Activated CD4-positive, alpha-beta memory T cell treated with anti-CD3 and anti-CD28 coated beads for 36 hours (primary cell): ENCODE results near the gene ANKRD40. TPM values are rescaled to one million over a fixed set of nuclear protein-coding genes. Genes with fewer than 3 reads are reported as not detected.
A peak's percentile ranks its signal among the peaks of the same experiment; 100 is the strongest.
"Not testable (repeated sequence)": the region's sequence is repeated elsewhere in the genome, so short reads cannot be mapped to it uniquely, and the experiment has no call there.

Source experiments
- CTCF ChIA-PET: fragments of 350-600 bp; sonication (Branson Sonifier 250); formaldehyde crosslinking; loops from one replicate; lab custom pipeline; 2021; ENCODE audit warnings: antibody characterized with exemption, inconsistent platforms; lab: Charles Lee
- POLR2A ChIA-PET: fragments of 350-600 bp; sonication (Branson Sonifier 250); formaldehyde crosslinking; loops from one replicate; lab custom pipeline; 2021; ENCODE audit warnings: antibody characterized with exemption; lab: Charles Lee
- DNase-seq: peaks from one replicate; pipeline ENCODE4 v3.0.0-alpha.2; 2020
- H3K27ac Mint-ChIP-seq: one replicate; pipeline ENCODE4 v1.8.0; 2021; ENCODE audit warnings: mixed read lengths
- H3K27me3 Mint-ChIP-seq: one replicate; pipeline ENCODE4 v1.8.0; 2021; ENCODE audit warnings: mixed read lengths
- H3K36me3 Mint-ChIP-seq: one replicate; pipeline ENCODE4 v1.8.0; 2021; ENCODE audit warnings: mixed read lengths
- H3K4me1 Mint-ChIP-seq: one replicate; pipeline ENCODE4 v1.8.0; 2021; ENCODE audit warnings: low read depth, mixed read lengths
- H3K4me3 Mint-ChIP-seq: one replicate; pipeline ENCODE4 v1.8.0; 2021; ENCODE audit warnings: mild to moderate bottlenecking, mixed read lengths
- H3K9me3 Mint-ChIP-seq: one replicate; pipeline ENCODE4 v1.8.0; 2021; ENCODE audit warnings: mixed read lengths
- intact Hi-C: fragments of 100-400 bp; cut with micrococcal nuclease; formaldehyde crosslinking; loops from one replicate; pipeline ENCODE4 v1.15.1; 2023
- total RNA-seq, 2 experiments: library from RNA; stranded (reverse); gene quantifications; one replicate each; pipeline ENCODE4 v1.2.3, GENCODE V29; 2021

The ANKRD40 gene
- total RNA-seq, 2 experiments from 2014 or later = 27.4 to 27.8 TPM

DNA sequence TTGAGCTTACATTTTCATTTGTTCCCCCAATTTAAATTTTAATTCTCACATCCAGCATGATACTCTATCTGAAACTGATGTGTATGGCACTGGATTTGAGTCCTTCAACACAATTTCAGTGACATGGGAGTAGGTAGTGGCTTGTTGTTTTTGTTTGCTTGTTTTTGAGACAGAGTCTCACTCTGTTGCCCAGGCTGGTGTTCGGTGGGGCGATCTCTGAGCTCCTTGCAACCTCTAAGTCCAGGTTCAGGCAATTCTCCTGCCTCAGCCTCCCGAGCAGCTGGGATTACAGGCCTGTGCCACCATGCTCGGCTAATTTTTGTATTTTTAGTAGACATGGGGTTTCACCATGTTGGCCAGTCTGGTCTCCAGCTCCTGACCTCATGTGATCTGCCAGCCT is 1.3 kb upstream of the ANKRD40 start:
- Mint-ChIP-seq H3K27ac (peak overlapping the region; percentile 96), H3K4me3 (peak overlapping the region; percentile 77), H3K4me1 (peaks cover 38% of the 10 kb centered on the region)
- not testable (repeated sequence) for H3K27me3 Mint-ChIP-seq, H3K9me3 Mint-ChIP-seq, H3K36me3 Mint-ChIP-seq, DNase-seq
- CTCF ChIA-PET = interaction anchor here (1.5 to 1.9 kb wide), 5 partner anchors 9 to 312 kb away, joined by 3 to 8 read pairs (median 4); partner anchors contain the start of genes LRRC59 and LUC7L3
- intact Hi-C loops = loop anchor here (5.0 kb wide), 2 partner anchors 167 to 232 kb away; partner anchors contain the start of gene RSAD1
- POLR2A ChIA-PET = interaction anchor here (1.1 to 2.3 kb wide), 2 partner anchors 11 to 13 kb away, joined by 3 to 14 read pairs; partner anchors contain the start of gene LUC7L3

DNA sequence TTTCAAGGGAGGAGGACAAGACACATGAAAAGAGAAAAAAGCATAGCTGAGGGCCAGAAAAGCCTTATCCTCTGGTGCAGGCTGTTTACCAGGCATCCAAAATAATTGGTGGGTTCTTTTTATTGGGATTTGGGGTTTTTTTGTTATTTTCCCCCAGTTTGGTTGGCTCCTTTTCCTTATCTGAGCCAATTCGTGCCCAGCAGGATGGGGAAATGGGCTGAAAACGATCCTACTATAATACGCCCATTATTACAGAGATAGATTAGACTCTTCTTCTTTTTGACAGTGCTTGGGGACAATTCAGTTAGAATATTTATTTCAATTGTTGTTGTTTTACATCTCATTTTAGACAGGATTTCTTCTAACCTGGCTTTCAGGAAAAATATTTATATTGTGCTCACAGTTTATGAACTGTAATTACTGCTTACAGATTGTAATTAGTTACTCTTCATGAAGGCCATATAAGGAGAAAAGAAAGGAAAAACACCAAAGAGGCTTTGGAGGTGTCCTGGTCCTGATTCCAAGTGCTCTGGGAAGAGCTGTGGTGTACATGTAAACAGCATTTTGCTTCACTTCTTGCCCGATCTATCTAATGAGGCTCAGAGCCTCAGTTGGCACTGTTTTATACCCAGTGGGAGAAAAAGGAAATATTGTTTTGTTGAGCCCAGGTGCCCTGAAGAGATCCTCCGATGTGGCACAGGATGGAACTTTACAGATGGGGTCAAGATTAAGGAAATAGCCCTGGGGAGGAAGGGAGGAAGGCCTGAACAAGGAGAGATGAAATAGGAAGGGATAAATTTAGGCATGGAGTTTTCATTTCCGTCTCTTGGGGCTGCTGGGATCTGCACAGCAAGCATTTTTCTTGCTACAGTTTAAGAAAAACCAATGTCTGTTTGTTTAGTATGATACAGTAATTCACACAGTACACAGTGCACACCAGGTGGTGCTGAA is 611 bp upstream of the ANKRD40 start:
- DNase-seq = no peak
- intact Hi-C loops = loop anchor here (1.0 to 5.0 kb wide), 3 partner anchors 11 to 231 kb away; partner anchors contain the start of genes LUC7L3 and RSAD1
- Mint-ChIP-seq H3K27ac (peak overlapping the region; percentile 96), H3K27me3 (no peaks in the 10 kb centered on the region), H3K4me3 (peak overlapping the region; percentile 77), H3K4me1 (peaks cover 45% of the 10 kb centered on the region), H3K9me3 (no peaks in the 10 kb centered on the region), H3K36me3 (peaks cover 14% of the 10 kb centered on the region)
- ChIA-PET CTCF (interaction anchor here (0.6 to 1.9 kb wide), 7 partner anchors 10 to 311 kb away, joined by 3 to 8 read pairs (median 4); partner anchors contain the start of genes LRRC59 and LUC7L3), POLR2A (interaction anchor here (0.6 to 2.3 kb wide), 4 partner anchors 10 to 17 kb away, joined by 3 to 14 read pairs (median 5); partner anchors contain the start of gene LUC7L3)

DNA sequence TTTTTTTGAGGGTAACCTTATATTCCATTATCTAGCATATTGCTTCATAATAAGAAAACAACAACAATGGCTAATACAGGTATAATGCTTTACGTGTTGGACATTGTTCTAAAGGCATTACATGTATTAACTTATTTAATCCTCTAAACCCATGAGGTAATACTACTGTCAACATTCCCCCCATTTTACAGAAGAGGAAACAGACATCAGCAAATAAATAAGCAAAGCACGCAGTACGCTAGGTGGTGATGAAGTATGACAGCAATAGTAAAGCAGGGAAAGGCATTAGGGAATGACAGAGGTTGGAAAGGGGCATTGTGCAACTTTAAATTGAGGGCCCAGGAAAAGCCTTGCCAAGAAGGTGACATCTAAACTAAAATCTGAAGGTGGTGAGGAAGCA is 4.6 kb downstream of the ANKRD40 start:
- no peak overlapping the region for H3K4me3 Mint-ChIP-seq
- no peaks in the 10 kb centered on the region for H3K9me3 Mint-ChIP-seq
- intact Hi-C loops = no loop called here
- CTCF ChIA-PET = interaction anchor here (2.8 kb wide), 1 partner anchor 73 kb away, joined by 10 read pairs; no protein-coding TSS in a partner anchor
- peaks cover 26% of the 10 kb centered on the region for H3K36me3 Mint-ChIP-seq
- H3K27me3 Mint-ChIP-seq = no peaks in the 10 kb centered on the region
- no peak for DNase-seq
- peak overlapping the region; percentile 50 for H3K27ac Mint-ChIP-seq
- H3K4me1 Mint-ChIP-seq = peaks cover 51% of the 10 kb centered on the region
- POLR2A ChIA-PET = no interaction called here

DNA sequence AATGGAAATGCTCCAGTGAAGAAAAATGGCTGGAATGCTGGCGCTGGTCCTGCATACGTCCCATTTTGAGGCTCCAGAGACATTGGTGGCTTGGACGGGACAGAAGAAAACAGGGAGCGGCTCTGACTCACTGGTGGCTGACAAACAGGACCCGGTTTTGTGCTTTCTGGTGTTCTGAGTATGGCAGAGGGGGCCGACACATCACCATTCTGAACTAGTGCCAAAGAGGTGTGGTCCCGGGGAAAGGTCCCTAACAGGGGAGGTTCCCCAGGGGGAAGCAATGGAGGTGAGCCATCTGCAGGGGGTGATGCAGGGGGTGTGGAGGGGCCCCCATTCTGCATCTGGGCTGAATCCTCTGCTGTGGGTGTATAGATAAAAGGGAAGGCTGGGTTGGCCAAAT is 8.3 kb downstream of the ANKRD40 start:
- H3K4me3 Mint-ChIP-seq = no peak overlapping the region
- ChIA-PET POLR2A (no interaction called here), CTCF (interaction anchor here (0.6 kb wide), 1 partner anchor 145 kb away, joined by 3 read pairs; no protein-coding TSS in a partner anchor)
- H3K4me1 Mint-ChIP-seq = peaks cover 34% of the 10 kb centered on the region
- no peak for DNase-seq
- H3K9me3 Mint-ChIP-seq = no peaks in the 10 kb centered on the region
- intact Hi-C loops = no loop called here
- H3K27ac Mint-ChIP-seq = no peak overlapping the region
- peaks cover 41% of the 10 kb centered on the region for H3K36me3 Mint-ChIP-seq
- no peaks in the 10 kb centered on the region for H3K27me3 Mint-ChIP-seq

DNA sequence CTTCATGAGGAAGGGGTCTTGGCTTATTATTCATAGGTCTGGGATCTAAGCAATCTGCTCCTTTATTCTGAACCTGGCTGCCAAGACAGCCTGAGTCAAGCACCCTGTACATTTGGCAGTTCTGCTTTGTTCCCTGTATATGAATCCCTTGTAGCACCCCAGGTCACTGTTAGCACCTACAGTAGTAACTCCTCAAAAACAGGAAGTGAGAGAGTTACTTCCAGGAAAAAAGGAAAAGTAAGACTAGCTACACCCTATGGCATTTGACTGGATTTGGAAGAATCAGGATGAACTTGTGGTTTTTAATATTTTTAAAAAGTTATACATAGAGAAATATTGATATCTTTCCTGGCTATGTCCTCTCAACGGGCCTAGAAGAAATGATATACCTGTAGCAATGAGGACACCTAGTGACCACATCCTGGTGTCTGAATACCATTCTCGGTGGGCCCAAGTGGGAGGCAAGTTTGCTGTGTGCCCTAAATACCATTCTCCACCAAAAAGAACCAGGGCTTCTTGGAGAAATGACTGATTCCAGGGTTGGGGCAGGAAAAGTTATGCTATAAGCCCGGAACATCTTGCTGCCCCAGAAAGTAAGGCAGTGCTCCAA is 9.9 kb downstream of the ANKRD40 start:
- intact Hi-C loops = no loop called here
- ChIA-PET CTCF (interaction anchor here (1.5 to 4.8 kb wide), 2 partner anchors 10 to 68 kb away, joined by 5 to 45 read pairs; partner anchors contain the start of gene ANKRD40), POLR2A (no interaction called here)
- Mint-ChIP-seq H3K4me3 (no peak overlapping the region), H3K27me3 (no peaks in the 10 kb centered on the region), H3K9me3 (no peaks in the 10 kb centered on the region), H3K36me3 (peaks cover 46% of the 10 kb centered on the region), H3K27ac (peak overlapping the region; percentile 38), H3K4me1 (peaks cover 22% of the 10 kb centered on the region)
- no peak for DNase-seq

DNA sequence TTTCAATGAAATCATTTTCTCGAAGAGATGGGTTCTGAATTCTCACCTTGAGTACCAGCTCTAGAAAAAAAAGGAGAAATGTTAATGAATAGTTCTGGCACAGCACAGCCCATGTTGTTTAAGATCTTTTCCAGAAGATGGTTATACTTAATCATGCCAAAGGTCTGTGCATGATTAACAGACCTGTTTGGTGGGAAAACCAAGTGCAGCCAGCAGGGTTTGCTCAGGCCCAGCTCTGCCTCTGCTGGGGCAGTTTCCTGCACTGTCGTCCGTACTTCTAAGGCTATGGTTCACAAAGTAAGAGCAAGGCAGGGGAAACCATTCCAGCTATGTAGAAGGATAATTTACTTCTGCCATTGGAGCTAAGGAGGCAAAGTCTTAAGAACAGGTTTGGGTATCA is 10.7 kb downstream of the ANKRD40 start:
- CTCF ChIA-PET = interaction anchor here (0.8 to 4.8 kb wide), 4 partner anchors 8 to 68 kb away, joined by 3 to 45 read pairs (median 4); partner anchors contain the start of gene ANKRD40
- no peak for DNase-seq
- H3K27me3 Mint-ChIP-seq = no peaks in the 10 kb centered on the region
- H3K27ac Mint-ChIP-seq = peak overlapping the region; percentile 23
- H3K36me3 Mint-ChIP-seq = peaks cover 46% of the 10 kb centered on the region
- H3K4me1 Mint-ChIP-seq = peaks cover 20% of the 10 kb centered on the region
- intact Hi-C loops = no loop called here
- no peak overlapping the region for H3K4me3 Mint-ChIP-seq
- no peaks in the 10 kb centered on the region for H3K9me3 Mint-ChIP-seq
- POLR2A ChIA-PET = no interaction called here

DNA sequence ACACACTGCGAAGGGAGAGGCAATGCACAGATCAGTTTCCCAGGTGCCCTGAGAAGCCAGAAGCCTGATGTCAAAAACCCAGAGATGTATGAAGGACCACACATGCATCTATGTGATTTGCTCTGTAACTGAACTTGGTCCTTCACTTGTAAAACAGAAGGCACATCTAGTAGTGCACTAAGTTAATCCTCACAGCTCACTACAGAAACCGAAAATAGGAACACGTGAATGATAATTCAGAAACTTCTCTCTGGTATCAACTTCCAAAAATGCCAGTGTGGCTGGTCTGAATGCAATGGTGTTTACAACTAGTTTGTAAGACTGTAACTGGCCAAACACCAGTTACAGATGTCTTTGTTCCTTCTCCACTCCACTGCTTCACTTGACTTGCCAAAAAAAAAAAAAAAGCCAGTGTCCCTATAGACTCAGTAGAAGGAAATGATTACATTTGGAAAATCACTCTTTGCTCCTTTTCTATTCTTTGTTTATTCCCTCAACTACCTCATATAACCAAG is 11.3 kb downstream of the ANKRD40 start:
- H3K27me3 Mint-ChIP-seq = no peaks in the 10 kb centered on the region
- no peak overlapping the region for H3K27ac Mint-ChIP-seq
- DNase-seq = no peak
- ChIA-PET POLR2A (no interaction called here), CTCF (interaction anchor here (0.7 to 4.8 kb wide), 5 partner anchors 8 to 217 kb away, joined by 3 to 45 read pairs (median 4); no protein-coding TSS in a partner anchor)
- H3K9me3 Mint-ChIP-seq = no peaks in the 10 kb centered on the region
- no peak overlapping the region for H3K4me3 Mint-ChIP-seq
- H3K4me1 Mint-ChIP-seq = peaks cover 15% of the 10 kb centered on the region
- intact Hi-C loops = no loop called here
- peaks cover 46% of the 10 kb centered on the region for H3K36me3 Mint-ChIP-seq

DNA sequence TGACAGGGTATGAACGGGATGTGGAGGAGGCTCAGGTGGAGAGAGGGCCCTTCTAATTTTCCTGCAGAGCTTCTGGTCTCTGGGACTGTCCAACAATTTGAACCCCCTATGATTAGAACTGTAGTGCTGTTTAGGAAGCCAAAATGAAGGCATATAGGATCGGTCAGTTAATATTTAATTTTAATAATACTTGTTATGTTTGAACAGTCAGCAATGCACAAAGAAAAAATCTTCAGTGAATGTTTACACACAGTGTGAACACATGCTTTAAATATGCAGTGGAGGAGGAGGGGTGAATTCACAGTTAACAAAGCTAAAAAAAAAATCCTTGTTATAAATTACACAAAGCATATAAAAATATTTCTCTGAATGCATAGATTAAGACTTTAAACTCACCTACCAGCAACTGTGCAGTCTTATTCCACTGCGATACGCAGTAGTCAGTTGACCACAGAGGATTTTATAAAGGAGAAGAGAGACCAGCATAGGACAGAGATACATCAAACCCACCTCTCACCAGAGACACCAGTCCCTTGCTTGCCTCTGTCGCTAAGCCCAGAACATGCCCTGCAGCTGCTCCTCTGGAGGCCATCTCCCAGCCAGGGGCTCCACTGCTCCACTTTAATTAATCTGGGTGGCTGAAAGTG is 14.6 kb downstream of the ANKRD40 start:
- Mint-ChIP-seq H3K4me1 (peaks cover 4% of the 10 kb centered on the region), H3K9me3 (no peaks in the 10 kb centered on the region), H3K4me3 (no peak overlapping the region), H3K27me3 (no peaks in the 10 kb centered on the region), H3K27ac (no peak overlapping the region), H3K36me3 (peaks cover 34% of the 10 kb centered on the region)
- CTCF ChIA-PET = interaction anchor here (1.2 kb wide), 1 partner anchor 65 kb away, joined by 4 read pairs; no protein-coding TSS in a partner anchor
- POLR2A ChIA-PET = interaction anchor here (0.6 kb wide), 1 partner anchor 209 kb away, joined by 3 read pairs; no protein-coding TSS in a partner anchor
- intact Hi-C loops = no loop called here
- no peak for DNase-seq

DNA sequence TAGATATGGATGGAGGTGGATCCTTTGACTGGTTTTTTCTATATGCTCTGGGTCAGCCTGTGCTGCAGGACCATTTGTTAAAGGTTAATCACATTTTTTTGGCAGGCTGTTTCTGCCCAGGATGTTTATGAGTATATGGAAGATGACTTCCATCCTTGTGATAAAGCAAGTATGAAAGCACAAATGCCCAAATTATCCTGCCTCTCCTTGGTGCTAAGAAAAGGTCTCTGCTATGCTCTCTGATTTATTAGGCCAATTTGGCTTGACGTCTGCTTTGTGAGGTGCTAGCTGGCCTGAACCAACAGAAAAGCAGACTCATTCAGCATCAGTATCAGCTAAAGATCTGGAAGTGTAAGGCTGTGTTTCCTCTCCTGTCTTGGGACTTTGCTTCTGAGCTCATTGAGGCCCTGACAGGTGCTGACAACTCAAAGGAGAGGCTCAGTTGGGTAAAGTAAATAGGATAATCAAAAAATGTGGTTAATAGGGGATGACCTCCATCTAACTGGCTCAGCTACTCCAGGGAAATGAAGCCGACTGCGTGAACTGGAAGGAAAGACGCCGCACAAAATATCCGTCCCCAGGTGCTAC is 15.2 kb downstream of the ANKRD40 start:
- no peak overlapping the region for H3K4me3 Mint-ChIP-seq
- H3K27me3 Mint-ChIP-seq = no peaks in the 10 kb centered on the region
- intact Hi-C loops = no loop called here
- DNase-seq = no peak
- peaks cover 29% of the 10 kb centered on the region for H3K36me3 Mint-ChIP-seq
- H3K9me3 Mint-ChIP-seq = no peaks in the 10 kb centered on the region
- ChIA-PET CTCF (interaction anchor here (1.2 kb wide), 1 partner anchor 64 kb away, joined by 4 read pairs; no protein-coding TSS in a partner anchor), POLR2A (interaction anchor here (0.6 kb wide), 1 partner anchor 208 kb away, joined by 3 read pairs; no protein-coding TSS in a partner anchor)
- H3K27ac Mint-ChIP-seq = no peak overlapping the region
- peaks cover 4% of the 10 kb centered on the region for H3K4me1 Mint-ChIP-seq

DNA sequence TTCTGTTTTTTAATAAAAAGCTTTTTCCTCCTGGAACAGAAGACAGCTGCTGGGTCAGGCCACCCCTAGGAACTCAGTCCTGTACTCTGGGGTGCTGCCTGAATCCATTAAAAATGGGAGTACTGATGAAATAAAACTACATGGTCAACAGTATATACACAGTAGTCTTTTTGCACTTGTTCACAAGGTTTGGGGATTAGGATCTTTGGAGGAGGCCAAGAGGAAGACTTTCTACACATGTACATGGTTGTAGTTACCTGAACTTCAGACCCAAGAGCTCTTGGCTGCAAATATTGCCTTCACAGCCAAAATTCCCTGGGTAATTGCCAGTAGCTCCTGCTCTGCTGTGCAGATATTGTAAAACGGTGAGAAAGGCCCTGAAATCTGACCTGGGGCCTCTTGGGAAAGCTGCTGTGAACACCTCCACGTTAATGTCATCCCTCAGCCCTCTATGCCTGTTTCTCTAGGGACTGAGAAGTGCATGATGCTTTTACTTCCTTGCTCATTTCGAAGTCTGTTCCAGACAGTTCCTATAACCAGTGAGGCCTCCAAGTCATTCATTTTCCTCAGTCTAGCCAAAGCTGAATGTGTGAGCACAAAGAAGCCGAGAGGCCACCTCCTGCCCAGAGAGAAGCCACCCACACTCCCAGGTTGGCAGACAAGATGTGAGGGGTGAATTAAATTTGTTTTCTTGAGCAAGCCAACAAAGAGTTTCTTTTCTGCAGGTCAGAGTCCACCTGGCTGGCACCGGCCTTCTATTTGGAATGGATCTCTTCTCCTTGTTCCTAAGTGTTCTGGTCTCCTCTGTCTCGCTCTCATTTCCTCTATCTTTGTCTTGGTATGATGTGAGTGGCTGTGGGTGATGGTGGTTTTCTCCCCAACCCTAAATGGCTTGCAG is 15.9 kb downstream of the ANKRD40 start:
- POLR2A ChIA-PET = no interaction called here
- H3K27ac Mint-ChIP-seq = no peak overlapping the region
- CTCF ChIA-PET = interaction anchor here (1.0 to 1.2 kb wide), 3 partner anchors 62 to 66 kb away, joined by 3 to 4 read pairs (median 3); no protein-coding TSS in a partner anchor

More for the DNA sequence above, 15.9 kb downstream of the ANKRD40 start:
- H3K9me3 Mint-ChIP-seq = no peaks in the 10 kb centered on the region
- no peak overlapping the region for H3K4me3 Mint-ChIP-seq
- peaks cover 23% of the 10 kb centered on the region for H3K36me3 Mint-ChIP-seq
- peaks cover 2% of the 10 kb centered on the region for H3K4me1 Mint-ChIP-seq
- H3K27me3 Mint-ChIP-seq = no peaks in the 10 kb centered on the region
- DNase-seq = no peak
- intact Hi-C loops = no loop called here
